ENCODE results near the gene ARL11. TPM values are rescaled to one million over a fixed set of nuclear protein-coding genes. Genes with fewer than 3 reads are reported as not detected.

Gene ARL11
- total RNA-seq, 2 donors from 2014 or later, result 0.22 TPM; not detected in 1

- Mint-ChIP-seq H3K4me1 (peaks cover 6% of the 10 kb centered on the region), H3K4me3 (no peak overlapping the region), H3K27ac (no peak overlapping the region), H3K36me3 (ENCODE audit: low read depth) (no peaks in the 10 kb centered on the region), H3K27me3 (peaks cover 4% of the 10 kb centered on the region)
- H3K9me3 ChIP-seq (ENCODE audit: control insufficient read depth, low read length, poor library complexity, severe bottlenecking), result no peaks in the 10 kb centered on the region
- no peak for ATAC-seq
- no peak for DNase-seq
Measured at GRCh38 chr13:49624229-49624628, 4.1 kb upstream of the ARL11 start.

GRCh38 chr13:49625392-49626079 lies 2.8 kb upstream of the ARL11 start:
- no peak for ATAC-seq
- H3K4me1 Mint-ChIP-seq, result peaks cover 6% of the 10 kb centered on the region
- DNase-seq, result no peak
- H3K4me3 Mint-ChIP-seq, result no peak overlapping the region
- no peak overlapping the region for H3K27ac Mint-ChIP-seq
- peaks cover 4% of the 10 kb centered on the region for H3K27me3 Mint-ChIP-seq
- H3K9me3 ChIP-seq (ENCODE audit: control insufficient read depth, low read length, poor library complexity, severe bottlenecking), result no peaks in the 10 kb centered on the region
- H3K36me3 Mint-ChIP-seq (ENCODE audit: low read depth), result no peaks in the 10 kb centered on the region

GRCh38 chr13:49629196-49629938 lies 1.1 kb downstream of the ARL11 start:
- DNase-seq, result no peak
- no peak for ATAC-seq
- H3K9me3 ChIP-seq (ENCODE audit: control insufficient read depth, low read length, poor library complexity, severe bottlenecking), result no peaks in the 10 kb centered on the region
- Mint-ChIP-seq H3K27me3 (no peaks in the 10 kb centered on the region), H3K36me3 (ENCODE audit: low read depth) (no peaks in the 10 kb centered on the region), H3K4me3 (no peak overlapping the region), H3K27ac (peak overlapping the region; percentile 49), H3K4me1 (peaks cover 10% of the 10 kb centered on the region)

GRCh38 chr13:49629947-49630346 lies 1.6 kb downstream of the ARL11 start:
- no peaks in the 10 kb centered on the region for H3K9me3 ChIP-seq (ENCODE audit: control insufficient read depth, low read length, poor library complexity, severe bottlenecking)
- H3K27ac Mint-ChIP-seq, result no peak overlapping the region
- no peaks in the 10 kb centered on the region for H3K27me3 Mint-ChIP-seq
- DNase-seq, result no peak
- no peak for ATAC-seq
- no peaks in the 10 kb centered on the region for H3K36me3 Mint-ChIP-seq (ENCODE audit: low read depth)
- no peak overlapping the region for H3K4me3 Mint-ChIP-seq
- H3K4me1 Mint-ChIP-seq, result peaks cover 12% of the 10 kb centered on the region

- H3K4me1 Mint-ChIP-seq, result peaks cover 17% of the 10 kb centered on the region
- ATAC-seq (no peak), DNase-seq (no peak)
- H3K27ac Mint-ChIP-seq, result no peak overlapping the region
- no peaks in the 10 kb centered on the region for H3K36me3 Mint-ChIP-seq (ENCODE audit: low read depth)
- H3K4me3 Mint-ChIP-seq, result no peak overlapping the region
- no peaks in the 10 kb centered on the region for H3K9me3 ChIP-seq (ENCODE audit: control insufficient read depth, low read length, poor library complexity, severe bottlenecking)
- H3K27me3 Mint-ChIP-seq, result no peaks in the 10 kb centered on the region
Measured at GRCh38 chr13:49630580-49630979, 2.3 kb downstream of the ARL11 start.

GRCh38 chr13:49632156-49632555 lies 3.8 kb downstream of the ARL11 start:
- ATAC-seq, result no peak
- peaks cover 20% of the 10 kb centered on the region for H3K4me1 Mint-ChIP-seq
- H3K27ac Mint-ChIP-seq, result no peak overlapping the region
- H3K4me3 Mint-ChIP-seq, result no peak overlapping the region
- no peaks in the 10 kb centered on the region for H3K9me3 ChIP-seq (ENCODE audit: control insufficient read depth, low read length, poor library complexity, severe bottlenecking)
- no peaks in the 10 kb centered on the region for H3K27me3 Mint-ChIP-seq
- H3K36me3 Mint-ChIP-seq (ENCODE audit: low read depth), result no peaks in the 10 kb centered on the region
- DNase-seq, result no peak

- no peak overlapping the region for H3K27ac Mint-ChIP-seq
- DNase-seq (no peak), ATAC-seq (no peak)
- H3K27me3 Mint-ChIP-seq, result no peaks in the 10 kb centered on the region
- H3K9me3 ChIP-seq (ENCODE audit: control insufficient read depth, low read length, poor library complexity, severe bottlenecking), result no peaks in the 10 kb centered on the region
- H3K4me1 Mint-ChIP-seq, result peaks cover 14% of the 10 kb centered on the region
- no peak overlapping the region for H3K4me3 Mint-ChIP-seq
- no peaks in the 10 kb centered on the region for H3K36me3 Mint-ChIP-seq (ENCODE audit: low read depth)
Measured at GRCh38 chr13:49633710-49634109, 5.4 kb downstream of the ARL11 start.

GRCh38 chr13:49635599-49636433 lies 7.5 kb downstream of the ARL11 start:
- H3K4me1 Mint-ChIP-seq, result peaks cover 14% of the 10 kb centered on the region
- no peaks in the 10 kb centered on the region for H3K27me3 Mint-ChIP-seq
- no peaks in the 10 kb centered on the region for H3K36me3 Mint-ChIP-seq (ENCODE audit: low read depth)
- no peak overlapping the region for H3K27ac Mint-ChIP-seq
- H3K4me3 Mint-ChIP-seq, result peak overlapping the region; percentile 71
- H3K9me3 ChIP-seq (ENCODE audit: control insufficient read depth, low read length, poor library complexity, severe bottlenecking), result no peaks in the 10 kb centered on the region
- peak; percentile 74 for ATAC-seq
- no peak for DNase-seq

GRCh38 chr13:49636705-49637104 lies 8.4 kb downstream of the ARL11 start:
- H3K9me3 ChIP-seq (ENCODE audit: control insufficient read depth, low read length, poor library complexity, severe bottlenecking), result no peaks in the 10 kb centered on the region
- Mint-ChIP-seq H3K27me3 (no peaks in the 10 kb centered on the region), H3K36me3 (ENCODE audit: low read depth) (no peaks in the 10 kb centered on the region), H3K4me1 (peaks cover 14% of the 10 kb centered on the region), H3K27ac (no peak overlapping the region), H3K4me3 (no peak overlapping the region)
- no peak for ATAC-seq
- no peak for DNase-seq

GRCh38 chr13:49638030-49638743 lies 9.9 kb downstream of the ARL11 start:
- Mint-ChIP-seq H3K27ac (no peak overlapping the region), H3K4me3 (no peak overlapping the region), H3K27me3 (no peaks in the 10 kb centered on the region), H3K36me3 (ENCODE audit: low read depth) (no peaks in the 10 kb centered on the region), H3K4me1 (peaks cover 18% of the 10 kb centered on the region)
- ATAC-seq (no peak), DNase-seq (no peak)
- H3K9me3 ChIP-seq (ENCODE audit: control insufficient read depth, low read length, poor library complexity, severe bottlenecking), result no peaks in the 10 kb centered on the region

GRCh38 chr13:49638744-49639072 lies 10.4 kb downstream of the ARL11 start:
- DNase-seq, result no peak
- H3K4me1 Mint-ChIP-seq, result peaks cover 14% of the 10 kb centered on the region
- ATAC-seq, result no peak
- no peak overlapping the region for H3K4me3 Mint-ChIP-seq
- H3K36me3 Mint-ChIP-seq (ENCODE audit: low read depth), result no peaks in the 10 kb centered on the region
- H3K27me3 Mint-ChIP-seq, result no peaks in the 10 kb centered on the region
- no peaks in the 10 kb centered on the region for H3K9me3 ChIP-seq (ENCODE audit: control insufficient read depth, low read length, poor library complexity, severe bottlenecking)
- H3K27ac Mint-ChIP-seq, result no peak overlapping the region

- ATAC-seq (no peak), DNase-seq (no peak)
- H3K9me3 ChIP-seq (ENCODE audit: control insufficient read depth, low read length, poor library complexity, severe bottlenecking), result no peaks in the 10 kb centered on the region
- Mint-ChIP-seq H3K27me3 (no peaks in the 10 kb centered on the region), H3K27ac (no peak overlapping the region), H3K4me3 (no peak overlapping the region), H3K4me1 (peaks cover 10% of the 10 kb centered on the region), H3K36me3 (ENCODE audit: low read depth) (no peaks in the 10 kb centered on the region)
Measured at GRCh38 chr13:49641801-49642291, 13.5 kb downstream of the ARL11 start.

Data from T-helper 17 cell (primary cell).